ENCODE measurements around the gene TSNAX.

Gene TSNAX

DNA sequence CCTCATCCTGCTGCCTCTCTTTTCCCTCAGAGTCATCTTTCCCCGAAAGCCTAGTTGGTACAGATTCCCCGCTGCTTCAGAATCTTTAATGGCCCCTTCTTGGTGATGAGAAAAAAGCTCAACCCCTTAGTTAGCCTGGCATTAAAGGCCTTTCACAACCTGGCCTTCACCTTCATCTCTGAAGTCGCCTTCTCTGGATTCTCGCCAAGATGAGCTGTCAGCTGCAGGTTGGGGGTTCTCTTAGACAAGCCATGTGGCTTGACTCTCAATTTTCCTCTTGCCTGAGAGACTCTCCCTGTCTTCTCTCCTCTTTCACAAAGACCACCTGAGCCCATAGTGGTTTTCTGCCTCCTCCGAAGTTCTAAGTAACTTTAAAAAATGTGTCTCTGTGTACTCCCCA is 82.6 kb downstream of the TSNAX start:
- no peak for DNase-seq (ENCODE audit: low spot score)
- H3K27ac ChIP-seq: no peak overlapping the region
- ChIA-PET POLR2A (ENCODE audit: low non-redundant PET) (no interaction called here), CTCF (no interaction called here)
- TF ChIP-seq, protein P1, sequence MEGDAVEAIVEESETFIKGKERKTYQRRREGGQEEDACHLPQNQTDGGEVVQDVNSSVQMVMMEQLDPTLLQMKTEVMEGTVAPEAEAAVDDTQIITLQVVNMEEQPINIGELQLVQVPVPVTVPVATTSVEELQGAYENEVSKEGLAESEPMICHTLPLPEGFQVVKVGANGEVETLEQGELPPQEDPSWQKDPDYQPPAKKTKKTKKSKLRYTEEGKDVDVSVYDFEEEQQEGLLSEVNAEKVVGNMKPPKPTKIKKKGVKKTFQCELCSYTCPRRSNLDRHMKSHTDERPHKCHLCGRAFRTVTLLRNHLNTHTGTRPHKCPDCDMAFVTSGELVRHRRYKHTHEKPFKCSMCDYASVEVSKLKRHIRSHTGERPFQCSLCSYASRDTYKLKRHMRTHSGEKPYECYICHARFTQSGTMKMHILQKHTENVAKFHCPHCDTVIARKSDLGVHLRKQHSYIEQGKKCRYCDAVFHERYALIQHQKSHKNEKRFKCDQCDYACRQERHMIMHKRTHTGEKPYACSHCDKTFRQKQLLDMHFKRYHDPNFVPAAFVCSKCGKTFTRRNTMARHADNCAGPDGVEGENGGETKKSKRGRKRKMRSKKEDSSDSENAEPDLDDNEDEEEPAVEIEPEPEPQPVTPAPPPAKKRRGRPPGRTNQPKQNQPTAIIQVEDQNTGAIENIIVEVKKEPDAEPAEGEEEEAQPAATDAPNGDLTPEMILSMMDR (conservative IDR thresholded peaks at IDR 0.05; ENCODE audit: low read depth): no peak

GRCh38 chr1:231611851-231612250 is 83.4 kb downstream of the TSNAX start:
- ChIA-PET POLR2A (ENCODE audit: low non-redundant PET) (no interaction called here), CTCF (no interaction called here)
- no peak for DNase-seq (ENCODE audit: low spot score)
- H3K27ac ChIP-seq: no peak overlapping the region
- TF ChIP-seq, protein P1 (conservative IDR thresholded peaks at IDR 0.05; ENCODE audit: low read depth): no peak

- ChIA-PET POLR2A (ENCODE audit: low non-redundant PET) (no interaction called here), CTCF (no interaction called here)
- H3K27ac ChIP-seq: no peak overlapping the region
- TF ChIP-seq, protein P1 (conservative IDR thresholded peaks at IDR 0.05; ENCODE audit: low read depth): no peak
- no peak for DNase-seq (ENCODE audit: low spot score)
Observed at GRCh38 chr1:231612393-231613089, 84.1 kb downstream of the TSNAX start.

DNA sequence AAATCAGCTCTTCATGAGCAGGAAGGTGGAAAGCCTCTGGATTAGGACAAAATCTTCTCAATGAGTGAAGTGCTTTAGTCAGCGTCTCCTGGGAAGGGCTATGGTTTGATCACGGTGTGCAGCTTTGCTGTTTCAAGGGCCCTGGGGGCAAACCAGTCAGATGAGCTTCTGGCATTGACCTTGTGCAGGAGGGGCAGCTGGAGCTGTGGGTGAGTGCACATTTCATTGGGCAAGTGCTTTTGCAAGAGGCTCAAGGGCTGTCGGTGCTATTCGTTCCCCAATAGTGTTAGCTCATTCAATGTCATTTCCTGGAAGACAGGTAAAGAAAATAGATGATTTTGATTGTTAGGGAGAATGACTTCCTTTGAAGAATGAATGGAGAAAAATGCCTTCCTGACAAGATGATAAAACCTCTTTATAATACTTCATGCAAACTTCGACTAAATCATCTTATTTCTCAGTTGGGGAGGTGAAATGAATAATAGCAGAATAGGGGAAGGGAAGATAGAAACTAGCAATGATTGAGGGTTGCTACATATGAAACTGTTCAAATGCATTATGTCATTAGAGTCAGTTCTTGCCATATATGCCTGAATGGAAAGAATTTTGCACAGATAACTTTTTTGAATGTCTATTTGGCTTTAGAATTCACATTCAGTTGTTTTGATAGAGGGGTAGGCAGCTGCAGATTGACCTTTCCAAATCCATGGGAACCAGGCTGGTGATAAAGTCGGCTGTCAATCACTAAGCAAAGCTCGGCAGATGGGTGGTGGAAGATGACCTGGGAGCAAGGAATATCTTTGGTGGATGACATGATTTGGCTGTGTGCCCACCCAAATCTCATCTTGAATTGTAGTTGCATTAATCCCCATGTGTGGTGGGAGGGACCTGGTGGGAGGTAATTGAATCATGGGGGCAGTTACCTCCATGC is 85.2 kb downstream of the TSNAX start:
- POLR2A ChIA-PET (ENCODE audit: low non-redundant PET): no interaction called here
- DNase-seq (ENCODE audit: low spot score): no peak
- CTCF ChIA-PET: no interaction called here

More for the DNA sequence above, 85.2 kb downstream of the TSNAX start:
- H3K27ac ChIP-seq: no peak overlapping the region
- TF ChIP-seq, protein P1 (conservative IDR thresholded peaks at IDR 0.05; ENCODE audit: low read depth): no peak
